Glutamatergic neuron (in vitro differentiated cells): ENCODE data around the gene RAB6C. TPM values are rescaled to one million over a fixed set of nuclear protein-coding genes. Genes with fewer than 3 reads are reported as not detected.
"Not testable (repeated sequence)": the region's sequence is repeated elsewhere in the genome, so short reads cannot be mapped to it uniquely, and the experiment has no call there.

Experiments used
- DNase-seq: peaks from one replicate; pipeline ENCODE4 v3.0.0; 2022
- H3K27ac Mint-ChIP-seq: one replicate; pipeline ENCODE4 v1.8.0; 2020; ENCODE audit warnings: mild to moderate bottlenecking, mixed read lengths, inconsistent platforms; ENCODE audit not compliant: unreplicated experiment
- H3K27me3 Mint-ChIP-seq: one replicate; pipeline ENCODE4 v1.8.0; 2020; ENCODE audit warnings: mild to moderate bottlenecking, moderate library complexity, mixed read lengths, inconsistent platforms; ENCODE audit not compliant: unreplicated experiment
- H3K36me3 Mint-ChIP-seq: one replicate; pipeline ENCODE4 v1.8.0; 2020; ENCODE audit warnings: mild to moderate bottlenecking, mixed read lengths, inconsistent platforms; ENCODE audit not compliant: unreplicated experiment
- H3K4me1 Mint-ChIP-seq: one replicate; pipeline ENCODE4 v1.8.0; 2020; ENCODE audit warnings: mild to moderate bottlenecking, low read depth, mixed read lengths, inconsistent platforms; ENCODE audit not compliant: unreplicated experiment
- H3K4me3 Mint-ChIP-seq: one replicate; pipeline ENCODE4 v1.8.0; 2020; ENCODE audit warnings: mild to moderate bottlenecking, mixed read lengths, inconsistent platforms; ENCODE audit not compliant: unreplicated experiment
- H3K9me3 Mint-ChIP-seq: one replicate; pipeline ENCODE4 v1.8.0; 2020; ENCODE audit warnings: mild to moderate bottlenecking, moderate library complexity, mixed read lengths, inconsistent platforms; ENCODE audit not compliant: unreplicated experiment
- CTCF ChIP-seq: fragments of 200-600 bp; sonication (generic); IDR thresholded peaks from one replicate; pipeline ENCODE4 v1.5.0; 2021; ENCODE audit not compliant: partially characterized antibody, unreplicated experiment
- total RNA-seq: library from RNA; stranded (reverse); fragmentation: NEBNext Ultra II Directional; extraction: Animal tissue kit (Norgen Biotek cat#: 25700); gene quantifications from one replicate; pipeline ENCODE4 v1.2.1, GENCODE V29; 2021; ENCODE audit not compliant: unreplicated experiment

Gene RAB6C
- total RNA-seq, 1 donor from 2014 or later, result 0.25 TPM

DNA sequence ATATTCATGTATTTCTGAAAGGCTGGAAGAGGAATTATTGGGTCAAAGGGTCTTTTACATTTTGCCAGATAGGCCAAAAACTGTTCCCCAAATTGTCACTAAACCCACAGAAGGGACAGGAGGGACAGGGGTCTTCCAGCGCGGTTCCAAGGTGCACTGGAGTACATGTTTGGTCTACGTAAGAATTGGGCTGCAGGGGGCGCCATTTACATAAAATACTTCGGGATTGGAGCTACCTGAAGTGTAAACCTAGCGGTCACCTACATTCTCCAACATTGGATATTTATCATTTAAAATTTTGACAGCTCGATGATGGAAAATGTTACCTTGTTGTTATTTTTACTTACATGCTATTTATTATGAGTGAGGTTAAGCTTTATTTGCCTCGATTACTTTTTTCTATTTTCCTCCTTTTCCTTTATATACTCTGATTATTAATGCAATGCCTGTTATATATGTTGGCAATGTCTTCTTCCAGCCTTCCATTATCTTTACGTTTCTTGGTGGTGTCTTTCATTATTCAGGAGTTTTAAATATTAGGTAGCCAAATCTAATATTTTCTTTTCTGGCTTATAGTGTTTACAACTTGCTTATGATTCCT, 43.0 kb upstream of the RAB6C start:
- TF ChIP-seq CTCF, result peak; percentile 70
- Mint-ChIP-seq H3K27me3 (peaks cover 8% of the 10 kb centered on the region), H3K4me1 (no peaks in the 10 kb centered on the region), H3K9me3 (peaks cover 4% of the 10 kb centered on the region), H3K27ac (no peak overlapping the region), H3K4me3 (no peak overlapping the region), H3K36me3 (no peaks in the 10 kb centered on the region)
- peak; percentile 75 for DNase-seq

DNA sequence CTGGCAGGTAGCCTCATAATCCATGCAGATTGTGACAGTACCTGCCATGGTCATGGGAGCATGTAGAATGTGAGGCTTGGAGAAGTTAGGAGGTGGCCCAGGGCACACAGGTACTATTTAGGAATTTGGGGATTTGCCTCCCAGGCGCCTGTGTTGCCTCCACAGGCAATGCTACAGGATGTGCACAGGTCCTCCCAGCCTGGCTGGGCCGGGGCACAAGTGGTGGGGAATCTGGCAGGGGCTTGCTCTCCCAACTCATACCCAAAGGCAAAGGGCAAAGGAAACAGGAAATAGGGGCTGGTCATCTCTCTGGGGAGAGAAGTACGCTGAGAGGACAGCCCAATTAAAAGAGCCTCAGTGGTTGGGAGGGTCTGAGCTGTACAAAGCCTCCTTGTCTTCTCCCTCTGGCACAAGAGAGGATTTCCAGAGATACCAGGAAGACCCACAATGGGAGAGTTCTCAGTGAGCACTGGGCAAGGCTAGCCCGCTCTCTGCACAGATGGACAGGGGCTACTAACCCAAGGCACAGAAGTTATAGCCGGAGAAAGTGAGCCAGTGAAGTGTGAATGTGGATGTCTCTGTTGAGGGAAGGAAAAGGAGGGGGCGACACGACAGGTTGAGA, 40.5 kb upstream of the RAB6C start:
- not testable (repeated sequence) for H3K27me3 Mint-ChIP-seq, H3K9me3 Mint-ChIP-seq, H3K27ac Mint-ChIP-seq, H3K36me3 Mint-ChIP-seq, H3K4me1 Mint-ChIP-seq, H3K4me3 Mint-ChIP-seq, DNase-seq

- not testable (repeated sequence) for H3K27ac Mint-ChIP-seq, H3K36me3 Mint-ChIP-seq, H3K4me3 Mint-ChIP-seq, H3K27me3 Mint-ChIP-seq, H3K9me3 Mint-ChIP-seq, DNase-seq, H3K4me1 Mint-ChIP-seq
Observed at GRCh38 chr2:129943456-129943855, 36.0 kb upstream of the RAB6C start.

GRCh38 chr2:129945557-129945956, 33.9 kb upstream of the RAB6C start:
- Mint-ChIP-seq H3K36me3 (no peaks in the 10 kb centered on the region), H3K4me3 (no peak overlapping the region), H3K27me3 (peaks cover 2% of the 10 kb centered on the region), H3K9me3 (no peaks in the 10 kb centered on the region), H3K27ac (no peak overlapping the region), H3K4me1 (no peaks in the 10 kb centered on the region)
- no peak for TF ChIP-seq CTCF
- DNase-seq, result no peak

DNA sequence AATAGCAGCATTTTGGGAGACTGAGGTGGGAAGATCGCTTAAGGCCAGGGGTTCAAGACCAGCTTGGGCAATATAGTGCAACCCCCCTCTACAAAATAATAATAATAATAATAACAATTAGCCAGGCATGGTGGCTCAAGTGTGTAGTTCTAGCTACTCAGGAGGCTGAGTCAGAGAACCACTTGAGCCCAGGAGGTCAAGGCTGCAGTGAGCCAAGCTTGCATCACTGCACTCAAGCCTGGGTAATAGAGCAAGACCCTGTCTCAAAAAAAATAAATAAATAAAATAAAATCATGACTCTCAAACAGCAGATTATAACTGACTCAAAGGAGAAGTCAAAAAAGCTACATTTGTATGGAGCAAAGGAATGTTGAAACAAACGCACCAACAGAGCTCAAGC, 31.8 kb upstream of the RAB6C start:
- DNase-seq, H3K4me1 Mint-ChIP-seq, H3K27me3 Mint-ChIP-seq, H3K4me3 Mint-ChIP-seq, H3K27ac Mint-ChIP-seq, H3K36me3 Mint-ChIP-seq, H3K9me3 Mint-ChIP-seq: not testable (repeated sequence)

DNA sequence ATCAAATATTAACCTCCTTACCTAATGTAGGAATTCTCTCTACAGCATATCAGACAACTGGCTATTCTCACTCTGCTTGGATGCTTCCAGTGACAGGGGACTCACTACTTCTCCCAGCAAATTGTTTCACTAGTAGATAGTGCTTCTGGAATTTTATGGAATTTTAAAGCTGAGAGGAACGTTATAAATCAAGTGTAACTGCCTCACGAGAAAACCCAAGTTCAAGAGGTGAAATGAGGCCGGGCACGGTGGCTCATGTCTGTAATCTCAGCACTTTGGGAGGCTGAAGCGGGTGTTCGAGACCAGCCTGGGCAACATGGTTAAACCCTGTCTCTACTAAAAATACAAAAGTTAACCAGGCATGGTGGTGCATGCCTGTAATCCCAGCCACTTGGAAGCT, 23.3 kb upstream of the RAB6C start:
- not testable (repeated sequence) for DNase-seq, H3K27me3 Mint-ChIP-seq, H3K9me3 Mint-ChIP-seq, H3K4me3 Mint-ChIP-seq, H3K4me1 Mint-ChIP-seq, H3K36me3 Mint-ChIP-seq, H3K27ac Mint-ChIP-seq

DNA sequence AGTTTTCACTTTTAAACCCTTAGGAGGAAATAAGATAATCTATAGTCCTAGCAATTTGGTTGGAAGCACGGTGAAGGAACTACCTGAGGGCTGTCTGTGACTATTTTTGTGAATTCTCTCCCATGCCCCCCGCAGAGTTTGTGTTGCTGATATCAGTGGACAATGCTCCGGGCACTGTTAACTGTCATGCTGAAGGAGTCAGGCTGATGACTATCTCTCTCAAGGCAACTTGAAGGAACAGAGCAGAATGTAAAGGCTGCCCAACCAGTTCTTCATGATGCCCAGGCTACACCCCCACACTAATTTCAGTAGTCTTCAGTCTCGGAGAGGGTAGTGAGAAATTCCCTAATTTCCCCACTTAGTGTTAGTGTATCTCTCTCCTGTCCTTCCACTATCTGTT, 21.6 kb upstream of the RAB6C start:
- no peak for TF ChIP-seq CTCF
- DNase-seq, result no peak
- Mint-ChIP-seq H3K4me1 (peaks cover 5% of the 10 kb centered on the region), H3K36me3 (no peaks in the 10 kb centered on the region), H3K9me3 (peaks cover 3% of the 10 kb centered on the region), H3K27me3 (no peaks in the 10 kb centered on the region), H3K4me3 (no peak overlapping the region), H3K27ac (no peak overlapping the region)

- DNase-seq, H3K36me3 Mint-ChIP-seq, H3K27me3 Mint-ChIP-seq, H3K4me3 Mint-ChIP-seq, H3K9me3 Mint-ChIP-seq, H3K4me1 Mint-ChIP-seq, H3K27ac Mint-ChIP-seq: not testable (repeated sequence)
Observed at GRCh38 chr2:129958736-129959135, 20.7 kb upstream of the RAB6C start.

DNA sequence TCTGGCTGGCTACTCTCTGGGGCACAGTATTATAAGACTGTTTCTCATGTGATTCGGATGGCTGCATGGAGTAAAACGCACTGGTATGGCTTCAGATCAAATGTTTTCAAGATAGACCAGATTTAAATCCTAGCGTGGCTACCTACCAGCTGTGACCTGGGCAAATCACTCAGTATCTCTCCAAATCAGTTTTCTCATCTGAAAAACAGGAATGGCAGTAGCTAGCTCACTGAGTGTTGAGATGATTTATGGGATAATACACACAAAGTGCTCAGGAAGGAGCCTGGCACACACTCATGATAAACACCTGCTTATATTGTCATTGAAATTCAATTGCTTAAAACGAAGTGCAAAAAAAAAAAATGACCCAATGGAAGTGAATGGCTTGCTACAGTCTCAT, 10.9 kb upstream of the RAB6C start:
- not testable (repeated sequence) for H3K36me3 Mint-ChIP-seq, H3K27me3 Mint-ChIP-seq, H3K27ac Mint-ChIP-seq, H3K9me3 Mint-ChIP-seq, H3K4me3 Mint-ChIP-seq, DNase-seq, H3K4me1 Mint-ChIP-seq
